Islet of Langerhans (tissue), 1 donor: Measurements from ENCODE around the gene MYCBPAP.

Experiments
- FAIRE-seq: peaks from one replicate; lab custom pipeline; 2011; peaks lifted over from hg19 to GRCh38; lab: Jason Lieb, UNC

The MYCBPAP gene

GRCh38 chr17:50507871-50508572 is at the start of gene MYCBPAP:
Gene MYCBPAP, plus strand, starts transcription at chr17:50508439. Its CDS starts 236 bp downstream, at chr17:50508675.
- no peak for FAIRE-seq

GRCh38 chr17:50458701-50459676 is 49.2 kb upstream of the MYCBPAP start:
- no peak for FAIRE-seq

GRCh38 chr17:50459756-50460155 is 48.5 kb upstream of the MYCBPAP start:
- no peak for FAIRE-seq

GRCh38 chr17:50460831-50461526 is 47.3 kb upstream of the MYCBPAP start:
- FAIRE-seq = no peak

GRCh38 chr17:50461550-50462132 is 46.6 kb upstream of the MYCBPAP start:
- no peak for FAIRE-seq

GRCh38 chr17:50462446-50462845 is 45.8 kb upstream of the MYCBPAP start:
- no peak for FAIRE-seq

- FAIRE-seq = no peak
These were observed 44.1 kb upstream of the MYCBPAP start for GRCh38 chr17:50464121-50464520.

- FAIRE-seq = no peak
These were observed 43.5 kb upstream of the MYCBPAP start for GRCh38 chr17:50464736-50465135.

GRCh38 chr17:50465171-50465570 is 43.1 kb upstream of the MYCBPAP start:
- FAIRE-seq = no peak

- no peak for FAIRE-seq
These were observed 42.6 kb upstream of the MYCBPAP start for GRCh38 chr17:50465635-50466034.

- no peak for FAIRE-seq
These were observed 41.7 kb upstream of the MYCBPAP start for GRCh38 chr17:50466371-50467113.

- no peak for FAIRE-seq
These were observed 41.0 kb upstream of the MYCBPAP start for GRCh38 chr17:50467114-50467854.

- FAIRE-seq = no peak
These were observed 40.4 kb upstream of the MYCBPAP start for GRCh38 chr17:50467855-50468303.

GRCh38 chr17:50468304-50469207 is 39.7 kb upstream of the MYCBPAP start, which contains the start of gene CHAD:
Gene CHAD, minus strand, starts transcription at chr17:50468880. Its CDS starts 67 bp downstream, at chr17:50468813.
- no peak for FAIRE-seq

GRCh38 chr17:50469208-50469605 is 39.0 kb upstream of the MYCBPAP start:
- no peak for FAIRE-seq

- no peak for FAIRE-seq
These were observed 38.5 kb upstream of the MYCBPAP start for GRCh38 chr17:50469671-50470305.

GRCh38 chr17:50470426-50470825 is 37.8 kb upstream of the MYCBPAP start:
- no peak for FAIRE-seq

GRCh38 chr17:50471009-50471905 is 37.0 kb upstream of the MYCBPAP start:
- no peak for FAIRE-seq
